Measurements from ENCODE around the gene LAMC1. TPM values are rescaled to one million over a fixed set of nuclear protein-coding genes. Genes with fewer than 3 reads are reported as not detected.

The LAMC1 gene
- polyA plus RNA-seq, 1 donor from 2014 or later, result 4.2 TPM

DNA sequence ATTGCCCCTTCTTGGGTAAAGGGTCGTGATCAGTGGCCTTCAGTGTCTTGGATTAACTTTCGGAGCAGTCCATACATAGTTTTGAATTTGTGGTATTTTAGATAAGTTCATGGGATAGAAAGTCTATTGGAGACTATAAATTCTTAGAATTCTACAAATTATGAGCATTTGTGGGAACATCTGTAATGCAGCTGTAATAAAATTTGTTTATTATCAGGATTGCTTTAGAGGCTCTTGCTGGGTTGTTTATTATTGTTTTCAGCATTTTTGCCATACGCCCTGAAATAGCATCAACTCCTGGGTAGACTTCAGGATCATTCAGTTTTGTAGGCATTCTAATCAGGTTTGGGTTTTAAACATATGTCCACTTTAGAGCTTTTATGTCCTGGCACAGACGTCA lies 16.1 kb downstream of the LAMC1 start:
- TF ChIP-seq CTCF (IDR thresholded peaks at IDR 0.05; ENCODE audit: poor library complexity, severe bottlenecking), result no peak
- Histone ChIP-seq H3K4me2 (ENCODE audit: low read length) (no peak overlapping the region), H3K79me2 (replicated peaks; ENCODE audit: insufficient read depth, low read length) (peaks cover 8% of the 10 kb centered on the region), H3K27me3 (ENCODE audit: insufficient read depth, low read depth, low read length) (no peaks in the 10 kb centered on the region), H3K4me3 (ENCODE audit: low read length) (no peak overlapping the region), H3K9me3 (ENCODE audit: low read length) (no peaks in the 10 kb centered on the region), H3K36me3 (ENCODE audit: insufficient read depth, low read length) (no peaks in the 10 kb centered on the region), H3K27ac (ENCODE audit: low read length) (no peak overlapping the region), H3F3A (ENCODE audit: insufficient read depth, low read length, poor library complexity, severe bottlenecking) (no peaks in the 10 kb centered on the region), H2AFZ (ENCODE audit: low read depth, low read length) (no peak overlapping the region), H4K20me1 (ENCODE audit: insufficient read depth) (no peaks in the 10 kb centered on the region), H3K9ac (ENCODE audit: low read length) (no peak overlapping the region), H3K9me2 (ENCODE audit: insufficient read depth, low read length) (no peaks in the 10 kb centered on the region)

- H3K9ac ChIP-seq (ENCODE audit: low read length), result no peak overlapping the region
- H3K79me2 ChIP-seq (replicated peaks; ENCODE audit: insufficient read depth, low read length), result peaks cover 8% of the 10 kb centered on the region
- no peak overlapping the region for H3K4me2 ChIP-seq (ENCODE audit: low read length)
- H4K20me1 ChIP-seq (ENCODE audit: insufficient read depth), result no peaks in the 10 kb centered on the region
- no peaks in the 10 kb centered on the region for H3K27me3 ChIP-seq (ENCODE audit: insufficient read depth, low read depth, low read length)
- H3K4me3 ChIP-seq (ENCODE audit: low read length), result no peak overlapping the region
- no peak overlapping the region for H2AFZ ChIP-seq (ENCODE audit: low read depth, low read length)
- H3K27ac ChIP-seq (ENCODE audit: low read length), result no peak overlapping the region
- no peaks in the 10 kb centered on the region for H3K9me3 ChIP-seq (ENCODE audit: low read length)
- TF ChIP-seq EP300 (conservative IDR thresholded peaks at IDR 0.05; ENCODE audit: poor library complexity, severe bottlenecking) (no peak), EZH2 (IDR thresholded peaks at IDR 0.05; ENCODE audit: borderline replicate concordance, insufficient read depth, low read length, poor library complexity, severe bottlenecking) (no peak), CTCF (IDR thresholded peaks at IDR 0.05; ENCODE audit: poor library complexity, severe bottlenecking) (no peak), POLR2AphosphoS5 (IDR thresholded peaks at IDR 0.05) (no peak), MXI1 (conservative IDR thresholded peaks at IDR 0.05; ENCODE audit: poor library complexity, severe bottlenecking) (no peak), SMC3 (conservative IDR thresholded peaks at IDR 0.05; ENCODE audit: poor library complexity) (no peak), TAF1 (IDR thresholded peaks at IDR 0.05; ENCODE audit: low read depth) (no peak), RAD21 (conservative IDR thresholded peaks at IDR 0.05) (no peak)
- TF ChIP-seq, protein P1, sequence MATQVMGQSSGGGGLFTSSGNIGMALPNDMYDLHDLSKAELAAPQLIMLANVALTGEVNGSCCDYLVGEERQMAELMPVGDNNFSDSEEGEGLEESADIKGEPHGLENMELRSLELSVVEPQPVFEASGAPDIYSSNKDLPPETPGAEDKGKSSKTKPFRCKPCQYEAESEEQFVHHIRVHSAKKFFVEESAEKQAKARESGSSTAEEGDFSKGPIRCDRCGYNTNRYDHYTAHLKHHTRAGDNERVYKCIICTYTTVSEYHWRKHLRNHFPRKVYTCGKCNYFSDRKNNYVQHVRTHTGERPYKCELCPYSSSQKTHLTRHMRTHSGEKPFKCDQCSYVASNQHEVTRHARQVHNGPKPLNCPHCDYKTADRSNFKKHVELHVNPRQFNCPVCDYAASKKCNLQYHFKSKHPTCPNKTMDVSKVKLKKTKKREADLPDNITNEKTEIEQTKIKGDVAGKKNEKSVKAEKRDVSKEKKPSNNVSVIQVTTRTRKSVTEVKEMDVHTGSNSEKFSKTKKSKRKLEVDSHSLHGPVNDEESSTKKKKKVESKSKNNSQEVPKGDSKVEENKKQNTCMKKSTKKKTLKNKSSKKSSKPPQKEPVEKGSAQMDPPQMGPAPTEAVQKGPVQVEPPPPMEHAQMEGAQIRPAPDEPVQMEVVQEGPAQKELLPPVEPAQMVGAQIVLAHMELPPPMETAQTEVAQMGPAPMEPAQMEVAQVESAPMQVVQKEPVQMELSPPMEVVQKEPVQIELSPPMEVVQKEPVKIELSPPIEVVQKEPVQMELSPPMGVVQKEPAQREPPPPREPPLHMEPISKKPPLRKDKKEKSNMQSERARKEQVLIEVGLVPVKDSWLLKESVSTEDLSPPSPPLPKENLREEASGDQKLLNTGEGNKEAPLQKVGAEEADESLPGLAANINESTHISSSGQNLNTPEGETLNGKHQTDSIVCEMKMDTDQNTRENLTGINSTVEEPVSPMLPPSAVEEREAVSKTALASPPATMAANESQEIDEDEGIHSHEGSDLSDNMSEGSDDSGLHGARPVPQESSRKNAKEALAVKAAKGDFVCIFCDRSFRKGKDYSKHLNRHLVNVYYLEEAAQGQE (IDR thresholded peaks at IDR 0.05; ENCODE audit: borderline replicate concordance), result no peak
- H3F3A ChIP-seq (ENCODE audit: insufficient read depth, low read length, poor library complexity, severe bottlenecking), result no peaks in the 10 kb centered on the region
- no peaks in the 10 kb centered on the region for H3K9me2 ChIP-seq (ENCODE audit: insufficient read depth, low read length)
- H3K36me3 ChIP-seq (ENCODE audit: insufficient read depth, low read length), result no peaks in the 10 kb centered on the region
These were observed 16.8 kb downstream of the LAMC1 start for GRCh38 chr1:183039985-183040447.

All from neural cell (in vitro differentiated cells).